KMS-11 (cell line): Measurements from ENCODE around the gene INHBB.

ENCODE experiments used
- H2AFZ ChIP-seq: fragments of 200-600 bp; sonication (generic); 2 replicates; pipeline ENCODE4 v1.6.1; 2016; ENCODE audit warnings: antibody characterized with exemption, mixed run types, low read depth
- H3K27ac ChIP-seq: fragments of 200-600 bp; sonication (generic); 2 replicates; pipeline ENCODE4 v1.6.1; 2016; ENCODE audit warnings: mild to moderate bottlenecking, mixed run types
- H3K27me3 ChIP-seq: fragments of 200-600 bp; sonication (generic); 2 replicates; pipeline ENCODE4 v1.6.1; 2017; ENCODE audit warnings: mild to moderate bottlenecking, low read depth, mixed run types, moderate library complexity; ENCODE audit not compliant: insufficient read depth
- H3K36me3 ChIP-seq: fragments of 200-600 bp; sonication (generic); 2 replicates; pipeline ENCODE4 v1.6.1; 2017; ENCODE audit warnings: mild to moderate bottlenecking, mixed run types; ENCODE audit not compliant: insufficient read depth
- H3K4me1 ChIP-seq: fragments of 200-600 bp; sonication (generic); 2 replicates; pipeline ENCODE4 v1.6.1; 2016; ENCODE audit warnings: mild to moderate bottlenecking, low read depth, mixed run types; ENCODE audit not compliant: poor library complexity, severe bottlenecking
- H3K4me2 ChIP-seq: fragments of 200-600 bp; sonication (generic); 2 replicates; pipeline ENCODE4 v1.7.0; 2016; ENCODE audit warnings: mild to moderate bottlenecking, mixed run types
- H3K4me3 ChIP-seq: fragments of 200-600 bp; sonication (generic); IDR thresholded peaks from 2 replicates; pipeline ENCODE4 v1.6.1; 2017; ENCODE audit warnings: low read depth, low read length, mixed read lengths; ENCODE audit not compliant: insufficient read depth
- H3K79me2 ChIP-seq: fragments of 200-600 bp; sonication (generic); 2 replicates; pipeline ENCODE4 v1.6.1; 2016; ENCODE audit warnings: low read depth, mixed run types; ENCODE audit not compliant: insufficient read depth
- H3K9ac ChIP-seq: fragments of 200-600 bp; sonication (generic); 2 replicates; pipeline ENCODE4 v1.6.1; 2016; ENCODE audit warnings: mild to moderate bottlenecking, mixed run types
- H4K20me1 ChIP-seq: fragments of 200-600 bp; sonication (generic); 2 replicates; pipeline ENCODE4 v1.6.1; 2016; ENCODE audit warnings: mild to moderate bottlenecking, mixed run types; ENCODE audit not compliant: insufficient read depth
- CTCF ChIP-seq: fragments of 200-600 bp; sonication (generic); conservative IDR thresholded peaks from 2 replicates; pipeline ENCODE4 v1.6.1; 2017; ENCODE audit warnings: low read depth, mild to moderate bottlenecking, antibody characterized with exemption, low read length, moderate library complexity, mixed read lengths

The INHBB gene

GRCh38 chr2:120314690-120315366 lies 31.1 kb upstream of the INHBB start:
- no peak overlapping the region for H3K4me2 ChIP-seq
- H3K27me3 ChIP-seq: no peaks in the 10 kb centered on the region

GRCh38 chr2:120315367-120316033 lies 30.4 kb upstream of the INHBB start:
- H3K9ac ChIP-seq: no peak overlapping the region
- no peaks in the 10 kb centered on the region for H3K79me2 ChIP-seq
- no peaks in the 10 kb centered on the region for H3K36me3 ChIP-seq
- no peaks in the 10 kb centered on the region for H4K20me1 ChIP-seq
- no peaks in the 10 kb centered on the region for H3K27me3 ChIP-seq
- H3K4me1 ChIP-seq: peaks cover 31% of the 10 kb centered on the region
- H2AFZ ChIP-seq: no peak overlapping the region
- H3K4me3 ChIP-seq: no peak overlapping the region
- TF ChIP-seq CTCF: no peak
- no peak overlapping the region for H3K27ac ChIP-seq
- no peak overlapping the region for H3K4me2 ChIP-seq

More at GRCh38 chr2:120314690-120315366, 31.1 kb upstream of the INHBB start:
- H3K4me3 ChIP-seq: no peak overlapping the region
- no peak overlapping the region for H2AFZ ChIP-seq
- no peaks in the 10 kb centered on the region for H4K20me1 ChIP-seq
- H3K4me1 ChIP-seq: peaks cover 37% of the 10 kb centered on the region
- TF ChIP-seq CTCF: no peak
- no peaks in the 10 kb centered on the region for H3K36me3 ChIP-seq
- H3K79me2 ChIP-seq: no peaks in the 10 kb centered on the region
- no peak overlapping the region for H3K27ac ChIP-seq
- H3K9ac ChIP-seq: no peak overlapping the region

- Histone ChIP-seq H3K9ac (no peak overlapping the region), H3K36me3 (no peaks in the 10 kb centered on the region), H3K79me2 (no peaks in the 10 kb centered on the region)
Observed at GRCh38 chr2:120316071-120316470, 29.9 kb upstream of the INHBB start.

GRCh38 chr2:120316528-120317179 lies 29.3 kb upstream of the INHBB start:
- Histone ChIP-seq H3K4me2 (no peak overlapping the region), H3K36me3 (no peaks in the 10 kb centered on the region), H3K9ac (no peak overlapping the region), H2AFZ (no peak overlapping the region), H3K27ac (no peak overlapping the region), H3K4me1 (peaks cover 20% of the 10 kb centered on the region), H3K27me3 (no peaks in the 10 kb centered on the region), H4K20me1 (no peaks in the 10 kb centered on the region), H3K4me3 (no peak overlapping the region), H3K79me2 (no peaks in the 10 kb centered on the region)
- TF ChIP-seq CTCF: no peak

More at GRCh38 chr2:120316071-120316470, 29.9 kb upstream of the INHBB start:
- no peak overlapping the region for H2AFZ ChIP-seq
- H4K20me1 ChIP-seq: no peaks in the 10 kb centered on the region
- H3K4me2 ChIP-seq: no peak overlapping the region
- no peaks in the 10 kb centered on the region for H3K27me3 ChIP-seq
- TF ChIP-seq CTCF: no peak
- H3K4me1 ChIP-seq: peaks cover 26% of the 10 kb centered on the region
- H3K4me3 ChIP-seq: no peak overlapping the region
- no peak overlapping the region for H3K27ac ChIP-seq
